PFSK-1 (cell line): ENCODE measurements around the gene NES.

ENCODE experiments used
- POLR2AphosphoS5 ChIP-seq: IDR thresholded peaks from 2 replicates; pipeline ENCODE4 v1.6.1; 2012; ENCODE audit warnings: low read depth, mild to moderate bottlenecking, control low read depth, low read length, moderate library complexity
- SIN3A ChIP-seq: IDR thresholded peaks from 2 replicates; pipeline ENCODE4 v1.6.1; 2012; ENCODE audit warnings: mild to moderate bottlenecking, low read length, moderate library complexity, borderline replicate concordance; ENCODE audit not compliant: insufficient read depth
- TAF1 ChIP-seq: IDR thresholded peaks from 2 replicates; pipeline ENCODE4 v1.6.1; 2012; ENCODE audit warnings: low read length, control low read depth, borderline replicate concordance; ENCODE audit not compliant: insufficient read depth
- TF ChIP-seq, protein P1 (sequence below), 2 experiments: IDR thresholded peaks; 2 replicates each; pipeline versions ENCODE4 v1.6.1 to v1.8.0; 2011 to 2012; ENCODE audit warnings: low read depth in 2 of 2, low read length in 2 of 2, control low read depth in 1 of 2, inconsistent platforms in 1 of 2, mild to moderate bottlenecking in 1 of 2, moderate library complexity in 1 of 2; ENCODE audit not compliant: insufficient read depth in 1 of 2

DNA sequence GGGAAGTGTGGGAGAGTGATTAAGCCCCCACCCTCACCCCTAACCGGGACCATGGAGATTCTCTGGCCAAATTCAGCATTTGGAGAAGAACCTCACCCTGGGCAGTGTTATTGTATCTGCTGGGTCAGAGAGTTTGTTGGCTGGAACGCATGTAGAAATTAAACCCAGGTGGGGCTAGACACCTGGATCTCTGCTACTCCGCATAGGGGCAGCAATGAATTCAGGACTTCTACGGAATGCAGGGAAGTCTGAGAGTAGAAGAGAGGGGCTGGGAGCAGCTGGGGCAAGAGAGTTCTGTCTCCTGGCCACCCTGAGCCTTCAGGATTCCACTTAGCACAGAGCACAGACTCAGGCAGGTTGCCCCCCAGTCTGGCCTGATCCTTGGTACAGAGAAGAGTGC is 31.8 kb upstream of the NES start:
- TF ChIP-seq TAF1 (no peak), POLR2AphosphoS5 (no peak), SIN3A (no peak)
- TF ChIP-seq, protein P1, sequence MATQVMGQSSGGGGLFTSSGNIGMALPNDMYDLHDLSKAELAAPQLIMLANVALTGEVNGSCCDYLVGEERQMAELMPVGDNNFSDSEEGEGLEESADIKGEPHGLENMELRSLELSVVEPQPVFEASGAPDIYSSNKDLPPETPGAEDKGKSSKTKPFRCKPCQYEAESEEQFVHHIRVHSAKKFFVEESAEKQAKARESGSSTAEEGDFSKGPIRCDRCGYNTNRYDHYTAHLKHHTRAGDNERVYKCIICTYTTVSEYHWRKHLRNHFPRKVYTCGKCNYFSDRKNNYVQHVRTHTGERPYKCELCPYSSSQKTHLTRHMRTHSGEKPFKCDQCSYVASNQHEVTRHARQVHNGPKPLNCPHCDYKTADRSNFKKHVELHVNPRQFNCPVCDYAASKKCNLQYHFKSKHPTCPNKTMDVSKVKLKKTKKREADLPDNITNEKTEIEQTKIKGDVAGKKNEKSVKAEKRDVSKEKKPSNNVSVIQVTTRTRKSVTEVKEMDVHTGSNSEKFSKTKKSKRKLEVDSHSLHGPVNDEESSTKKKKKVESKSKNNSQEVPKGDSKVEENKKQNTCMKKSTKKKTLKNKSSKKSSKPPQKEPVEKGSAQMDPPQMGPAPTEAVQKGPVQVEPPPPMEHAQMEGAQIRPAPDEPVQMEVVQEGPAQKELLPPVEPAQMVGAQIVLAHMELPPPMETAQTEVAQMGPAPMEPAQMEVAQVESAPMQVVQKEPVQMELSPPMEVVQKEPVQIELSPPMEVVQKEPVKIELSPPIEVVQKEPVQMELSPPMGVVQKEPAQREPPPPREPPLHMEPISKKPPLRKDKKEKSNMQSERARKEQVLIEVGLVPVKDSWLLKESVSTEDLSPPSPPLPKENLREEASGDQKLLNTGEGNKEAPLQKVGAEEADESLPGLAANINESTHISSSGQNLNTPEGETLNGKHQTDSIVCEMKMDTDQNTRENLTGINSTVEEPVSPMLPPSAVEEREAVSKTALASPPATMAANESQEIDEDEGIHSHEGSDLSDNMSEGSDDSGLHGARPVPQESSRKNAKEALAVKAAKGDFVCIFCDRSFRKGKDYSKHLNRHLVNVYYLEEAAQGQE (IDR thresholded peaks at IDR 0.05; ENCODE audit: insufficient read depth in 1 of 2, low read depth in 2 of 2, low read length in 2 of 2): no peak
